H9 (cell line): ENCODE results near the gene LSM7. TPM values are rescaled to one million over a fixed set of nuclear protein-coding genes. Genes with fewer than 3 reads are reported as not detected.

Experiments used
- DNase-seq: peaks from one replicate; pipeline ENCODE4 v3.0.0-alpha.2; 2017
- H2AFZ ChIP-seq: one replicate; pipeline ENCODE4 v1.6.1; 2013; ENCODE audit warnings: mild to moderate bottlenecking, low read length, control low read depth, moderate library complexity
- H2AK5ac ChIP-seq: 2 replicates; pipeline ENCODE4 v1.6.1; 2013; ENCODE audit warnings: low read length, control low read depth, mixed read lengths; ENCODE audit not compliant: insufficient read length
- H2BK120ac ChIP-seq: one replicate; pipeline ENCODE4 v1.6.1; 2013; ENCODE audit warnings: low read depth, mild to moderate bottlenecking, low read length, control low read depth, inconsistent platforms; ENCODE audit not compliant: poor library complexity, severe bottlenecking
- H2BK12ac ChIP-seq: 2 replicates; pipeline ENCODE4 v1.6.1; 2013; ENCODE audit warnings: low read length, control low read depth, mixed read lengths, low read depth; ENCODE audit not compliant: insufficient read length
- H2BK15ac ChIP-seq: 2 replicates; pipeline ENCODE4 v1.6.1; 2013; ENCODE audit warnings: low read depth, low read length, control low read depth
- H2BK20ac ChIP-seq: one replicate; pipeline ENCODE4 v1.6.1; 2013; ENCODE audit warnings: low read depth, mild to moderate bottlenecking, low read length, control low read depth, inconsistent platforms; ENCODE audit not compliant: poor library complexity, severe bottlenecking
- H2BK5ac ChIP-seq: 2 replicates; pipeline ENCODE4 v1.6.1; 2013; ENCODE audit warnings: low read length, control low read depth, mixed read lengths; ENCODE audit not compliant: insufficient read length
- H3K14ac ChIP-seq: 2 replicates; pipeline ENCODE4 v1.6.1; 2013; ENCODE audit warnings: low read length, control low read depth; ENCODE audit not compliant: insufficient read depth
- H3K18ac ChIP-seq: 2 replicates; pipeline ENCODE4 v1.6.1; 2013; ENCODE audit warnings: low read depth, mild to moderate bottlenecking, mixed read lengths, low read length, control low read depth; ENCODE audit not compliant: insufficient read length
- H3K23ac ChIP-seq: 2 replicates; pipeline ENCODE4 v1.6.1; 2013; ENCODE audit warnings: low read length, control low read depth, mixed read lengths, low read depth; ENCODE audit not compliant: insufficient read length
- H3K23me2 ChIP-seq: 2 replicates; pipeline ENCODE4 v1.6.1; 2013; ENCODE audit warnings: low read depth, mild to moderate bottlenecking, mixed read lengths, low read length, control low read depth; ENCODE audit not compliant: insufficient read length, poor library complexity, severe bottlenecking
- H3K27ac ChIP-seq: 2 replicates; pipeline ENCODE4 v1.5.1; 2013; ENCODE audit warnings: low read length, control low read depth, mixed read lengths, low read depth; ENCODE audit not compliant: insufficient read length
- H3K27me3 ChIP-seq: 2 replicates; pipeline ENCODE4 v1.6.1; 2013; ENCODE audit warnings: low read length, control low read depth, inconsistent platforms; ENCODE audit not compliant: insufficient read depth
- H3K4ac ChIP-seq: 2 replicates; pipeline ENCODE4 v1.6.1; 2013; ENCODE audit warnings: low read depth, mild to moderate bottlenecking, control low read depth, inconsistent platforms, low read length, moderate library complexity
- H3K4me1 ChIP-seq: 2 replicates; pipeline ENCODE4 v1.6.1; 2013; ENCODE audit warnings: low read length, control low read depth, inconsistent platforms; ENCODE audit not compliant: insufficient read depth
- H3K4me2 ChIP-seq: 2 replicates; pipeline ENCODE4 v1.6.1; 2013; ENCODE audit warnings: low read length, control low read depth, mixed read lengths; ENCODE audit not compliant: insufficient read length, insufficient read depth
- H3K56ac ChIP-seq: 2 replicates; pipeline ENCODE4 v1.6.1; 2013; ENCODE audit warnings: low read depth, mild to moderate bottlenecking, mixed read lengths, low read length, control low read depth; ENCODE audit not compliant: insufficient read length
- H3K79me1 ChIP-seq: 2 replicates; pipeline ENCODE4 v1.6.1; 2013; ENCODE audit warnings: low read depth, mild to moderate bottlenecking, moderate library complexity, low read length, control low read depth, inconsistent platforms; ENCODE audit not compliant: insufficient read depth, poor library complexity, severe bottlenecking
- H3K79me2 ChIP-seq: 2 replicates; pipeline ENCODE4 v1.6.1; 2013; ENCODE audit warnings: low read length, control low read depth, inconsistent platforms; ENCODE audit not compliant: insufficient read depth
- H3K9ac ChIP-seq: 2 replicates; pipeline ENCODE4 v1.6.1; 2013; ENCODE audit warnings: low read length, control low read depth, mixed read lengths; ENCODE audit not compliant: insufficient read length; ENCODE audit errors: extremely low read depth
- H3K9me3 ChIP-seq: one replicate; pipeline ENCODE4 v1.6.1; 2013; ENCODE audit warnings: low read depth, low read length, inconsistent platforms; ENCODE audit not compliant: control insufficient read depth
- H3T11ph ChIP-seq: one replicate; pipeline ENCODE4 v1.6.1; 2013; ENCODE audit warnings: mild to moderate bottlenecking, low read length, control low read depth, inconsistent platforms
- H4K20me1 ChIP-seq: one replicate; pipeline ENCODE4 v1.6.1; 2013; ENCODE audit not compliant: control insufficient read depth, insufficient read length, insufficient read depth
- H4K5ac ChIP-seq: 2 replicates; pipeline ENCODE4 v1.6.1; 2013; ENCODE audit warnings: low read depth, mild to moderate bottlenecking, mixed read lengths, low read length, control low read depth; ENCODE audit not compliant: insufficient read length
- H4K8ac ChIP-seq: replicated peaks from 2 replicates; pipeline ENCODE4 v1.6.1; 2013; ENCODE audit warnings: low read length, control low read depth, mixed read lengths, low read depth; ENCODE audit not compliant: insufficient read length
- H4K91ac ChIP-seq: 2 replicates; pipeline ENCODE4 v1.6.1; 2013; ENCODE audit warnings: low read depth, mild to moderate bottlenecking, moderate library complexity, mixed read lengths, low read length, control low read depth; ENCODE audit not compliant: insufficient read length
- H3K27ac Mint-ChIP-seq, 3 experiments: 2 replicates in 2 of 3; 3 replicates in 1 of 3; pipeline ENCODE4 v1.8.0; 2020 to 2021; ENCODE audit warnings: mixed read lengths in 3 of 3, mild to moderate bottlenecking in 1 of 3, moderate library complexity in 1 of 3
- H3K27me3 Mint-ChIP-seq: 2 replicates; pipeline ENCODE4 v1.8.0; 2021; ENCODE audit warnings: low read depth, mild to moderate bottlenecking, moderate library complexity, mixed read lengths
- H3K36me3 Mint-ChIP-seq, 3 experiments: 2 replicates in 2 of 3; 3 replicates in 1 of 3; pipeline ENCODE4 v1.8.0; 2020 to 2021; ENCODE audit warnings: low read depth in 3 of 3, mixed read lengths in 3 of 3; ENCODE audit not compliant: insufficient read depth in 1 of 3
- H3K4me1 Mint-ChIP-seq, 2 experiments: 2 replicates each; pipeline ENCODE4 v1.8.0; 2020; ENCODE audit warnings: mixed read lengths in 2 of 2
- H3K4me3 Mint-ChIP-seq, 2 experiments: 2 replicates in 1 of 2; 3 replicates in 1 of 2; pipeline ENCODE4 v1.8.0; 2020 to 2021; ENCODE audit warnings: mild to moderate bottlenecking in 2 of 2, mixed read lengths in 2 of 2, moderate library complexity in 1 of 2
- H3K9me3 Mint-ChIP-seq, 2 experiments: 2 replicates in 1 of 2; 3 replicates in 1 of 2; pipeline ENCODE4 v1.8.0; 2020; ENCODE audit warnings: mild to moderate bottlenecking in 2 of 2, mixed read lengths in 2 of 2, moderate library complexity in 1 of 2
- CTCF ChIP-seq: fragments of 200-600 bp; sonication (generic); conservative IDR thresholded peaks from 3 replicates; pipeline ENCODE4 v1.8.0; 2021; ENCODE audit warnings: antibody characterized with exemption, mild to moderate bottlenecking
- WGBS: extraction: QIAGEN DNeasy Blood & Tissue Kit; methylation state at CpG from one replicate; pipeline ENCODE4 v1.1.7; 2013; ENCODE audit warnings: missing lambda C conversion rate, low lambda C conversion rate, mixed read lengths; ENCODE audit not compliant: insufficient read length; ENCODE audit errors: extremely low coverage; 5-methylcytosine and 5-hydroxymethylcytosine counted together
- total RNA-seq: library from RNA; stranded (reverse); gene quantifications from 2 replicates; pipeline ENCODE4 v1.2.1, GENCODE V29; 2021

Gene LSM7
- total RNA-seq, 1 experiment from 2014 or later: 187 TPM

GRCh38 chr19:2317300-2317699, 11.1 kb downstream of the LSM7 start:
- no peaks in the 10 kb centered on the region for H3K4me1 ChIP-seq
- no CpG with 5 or more reads among the region's 13 CpGs for WGBS
- no peak overlapping the region for H2BK20ac ChIP-seq
- H3K4me1 Mint-ChIP-seq: peaks cover 10 to 21% of the 10 kb centered on the region in 2 experiments
- H2BK12ac ChIP-seq: no peak overlapping the region
- H3K23ac ChIP-seq: no peak overlapping the region
- H4K5ac ChIP-seq: no peak overlapping the region
- H3K14ac ChIP-seq: no peak overlapping the region
- H3K9ac ChIP-seq: no peak overlapping the region
- H3K79me1 ChIP-seq: no peaks in the 10 kb centered on the region
- peaks cover 0 to 9% of the 10 kb centered on the region in 2 experiments; a peak in 3 of 5 replicates for H3K9me3 Mint-ChIP-seq
- H2BK15ac ChIP-seq: no peak overlapping the region
- peaks cover 0 to 5% (median 0%) of the 10 kb centered on the region in 3 experiments; a peak in 2 of 7 replicates for H3K36me3 Mint-ChIP-seq
- no peak overlapping the region for H4K8ac ChIP-seq
- DNase-seq: no peak
- no peak overlapping the region for H3K56ac ChIP-seq
- H3K4ac ChIP-seq: no peak overlapping the region
- H2BK120ac ChIP-seq: no peak overlapping the region
- no peaks in the 10 kb centered on the region for H3K23me2 ChIP-seq
- no peak overlapping the region for H3T11ph ChIP-seq
- H4K20me1 ChIP-seq: no peaks in the 10 kb centered on the region
- H3K79me2 ChIP-seq: no peaks in the 10 kb centered on the region
- peak overlapping the region in 1 of 2 experiments; percentile 9; a peak in 1 of 5 replicates for H3K4me3 Mint-ChIP-seq
- no peak overlapping the region for H3K27ac Mint-ChIP-seq
- no peak overlapping the region for H3K27ac ChIP-seq
- no peak overlapping the region for H3K4me2 ChIP-seq
- H2AFZ ChIP-seq: no peak overlapping the region
- no peak overlapping the region for H2AK5ac ChIP-seq
- H2BK5ac ChIP-seq: no peak overlapping the region
- TF ChIP-seq CTCF: no peak
- no peak overlapping the region for H4K91ac ChIP-seq
- H3K27me3 Mint-ChIP-seq: peaks cover 30% of the 10 kb centered on the region
- H3K9me3 ChIP-seq: no peaks in the 10 kb centered on the region
- H3K27me3 ChIP-seq: no peaks in the 10 kb centered on the region
- no peak overlapping the region for H3K18ac ChIP-seq
